Measurements from ENCODE around the gene AHNAK. TPM values are rescaled to one million over a fixed set of nuclear protein-coding genes. Genes with fewer than 3 reads are reported as not detected.
A peak's percentile ranks its signal among the peaks of the same experiment; 100 is the strongest.

The AHNAK gene
- polyA plus RNA-seq, 1 experiment, result 231 TPM

DNA sequence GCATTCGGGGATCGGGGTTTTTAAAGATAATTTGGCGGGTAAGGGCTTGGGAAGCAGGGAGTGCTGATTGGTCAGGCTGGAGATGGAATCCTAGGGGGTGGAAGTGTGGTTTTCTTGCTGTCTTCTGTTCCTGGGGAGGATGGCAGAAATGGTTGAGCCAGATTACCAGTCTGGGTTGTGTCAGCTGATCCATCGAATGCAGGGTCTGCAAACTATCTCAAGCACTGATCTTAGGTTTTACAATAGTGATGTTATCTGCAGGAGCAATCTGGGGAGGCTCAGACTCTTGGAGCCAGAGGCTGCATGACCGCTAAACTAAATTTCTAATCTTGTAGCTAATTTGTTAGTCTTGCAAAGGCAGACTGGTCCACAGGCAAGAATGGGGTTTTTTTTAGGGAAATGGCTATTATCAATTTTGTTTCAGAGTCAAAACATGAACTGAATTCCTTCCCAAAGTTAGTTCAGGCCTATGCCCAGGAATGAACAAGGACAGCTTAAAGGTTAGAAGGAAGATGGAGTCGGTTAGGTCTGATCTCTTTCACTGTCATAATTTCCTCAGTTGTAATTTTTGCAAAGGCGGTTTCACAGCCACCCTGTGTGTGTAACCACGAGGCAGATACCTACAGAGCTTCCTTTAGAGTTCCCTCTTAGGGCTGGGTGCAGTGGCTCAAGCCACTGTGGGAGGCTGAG is 117.6 kb downstream of the AHNAK start:
- Histone ChIP-seq H3K4me3 (ENCODE audit: low read depth, low read length) (no peak overlapping the region), H3K9me3 (ENCODE audit: control insufficient read depth, insufficient read depth, low read length) (no peaks in the 10 kb centered on the region), H3K27ac (ENCODE audit: low read depth, low read length) (peak overlapping the region; percentile 57), H3K27me3 (ENCODE audit: control insufficient read depth, insufficient read depth, low read length) (no peaks in the 10 kb centered on the region)
- DNase-seq (ENCODE audit: low read depth, low spot score), result no peak
- ChIA-PET POLR2A (no interaction called here), CTCF (interaction anchor here (0.6 to 2.4 kb wide), 5 partner anchors 10 to 132 kb away, joined by 3 to 7 read pairs (median 4); no protein-coding TSS in a partner anchor)
- TF ChIP-seq, protein P1, sequence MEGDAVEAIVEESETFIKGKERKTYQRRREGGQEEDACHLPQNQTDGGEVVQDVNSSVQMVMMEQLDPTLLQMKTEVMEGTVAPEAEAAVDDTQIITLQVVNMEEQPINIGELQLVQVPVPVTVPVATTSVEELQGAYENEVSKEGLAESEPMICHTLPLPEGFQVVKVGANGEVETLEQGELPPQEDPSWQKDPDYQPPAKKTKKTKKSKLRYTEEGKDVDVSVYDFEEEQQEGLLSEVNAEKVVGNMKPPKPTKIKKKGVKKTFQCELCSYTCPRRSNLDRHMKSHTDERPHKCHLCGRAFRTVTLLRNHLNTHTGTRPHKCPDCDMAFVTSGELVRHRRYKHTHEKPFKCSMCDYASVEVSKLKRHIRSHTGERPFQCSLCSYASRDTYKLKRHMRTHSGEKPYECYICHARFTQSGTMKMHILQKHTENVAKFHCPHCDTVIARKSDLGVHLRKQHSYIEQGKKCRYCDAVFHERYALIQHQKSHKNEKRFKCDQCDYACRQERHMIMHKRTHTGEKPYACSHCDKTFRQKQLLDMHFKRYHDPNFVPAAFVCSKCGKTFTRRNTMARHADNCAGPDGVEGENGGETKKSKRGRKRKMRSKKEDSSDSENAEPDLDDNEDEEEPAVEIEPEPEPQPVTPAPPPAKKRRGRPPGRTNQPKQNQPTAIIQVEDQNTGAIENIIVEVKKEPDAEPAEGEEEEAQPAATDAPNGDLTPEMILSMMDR (IDR thresholded peaks at IDR 0.05; ENCODE audit: low read depth, low read length), result no peak

GRCh38 chr11:62427630-62428233 is 118.9 kb downstream of the AHNAK start:
- TF ChIP-seq, protein P1 (IDR thresholded peaks at IDR 0.05; ENCODE audit: low read depth, low read length), result no peak
- Histone ChIP-seq H3K27ac (ENCODE audit: low read depth, low read length) (peak overlapping the region; percentile 80), H3K9me3 (ENCODE audit: control insufficient read depth, insufficient read depth, low read length) (no peaks in the 10 kb centered on the region), H3K4me3 (ENCODE audit: low read depth, low read length) (no peak overlapping the region), H3K27me3 (ENCODE audit: control insufficient read depth, insufficient read depth, low read length) (no peaks in the 10 kb centered on the region)
- ChIA-PET CTCF (interaction anchor here (2.4 to 7.4 kb wide), 2 partner anchors 116 to 133 kb away, joined by 7 to 137 read pairs; no protein-coding TSS in a partner anchor), POLR2A (interaction anchor here (1.1 kb wide), 1 partner anchor 115 kb away, joined by 4 read pairs; no protein-coding TSS in a partner anchor)
- no peak for DNase-seq (ENCODE audit: low read depth, low spot score)

GRCh38 chr11:62423012-62423411 is 123.6 kb downstream of the AHNAK start:
- H3K9me3 ChIP-seq (ENCODE audit: control insufficient read depth, insufficient read depth, low read length), result no peaks in the 10 kb centered on the region
- no peak overlapping the region for H3K4me3 ChIP-seq (ENCODE audit: low read depth, low read length)
- H3K27me3 ChIP-seq (ENCODE audit: control insufficient read depth, insufficient read depth, low read length), result no peaks in the 10 kb centered on the region
- TF ChIP-seq, protein P1 (IDR thresholded peaks at IDR 0.05; ENCODE audit: low read depth, low read length), result no peak
- DNase-seq (ENCODE audit: low read depth, low spot score), result no peak
- POLR2A ChIA-PET, result interaction anchor here (0.6 kb wide), 2 partner anchors 42 to 90 kb away, joined by 3 read pairs; no protein-coding TSS in a partner anchor
- CTCF ChIA-PET, result interaction anchor here (1.2 to 7.4 kb wide), 10 partner anchors 9 to 169 kb away, joined by 3 to 137 read pairs (median 12); no protein-coding TSS in a partner anchor
- H3K27ac ChIP-seq (ENCODE audit: low read depth, low read length), result no peak overlapping the region

GRCh38 chr11:62421996-62422395 is 124.6 kb downstream of the AHNAK start:
- TF ChIP-seq, protein P1 (IDR thresholded peaks at IDR 0.05; ENCODE audit: low read depth, low read length), result no peak
- ChIA-PET POLR2A (interaction anchor here (0.6 kb wide), 1 partner anchor 460 kb away, joined by 4 read pairs; no protein-coding TSS in a partner anchor), CTCF (interaction anchor here (1.2 to 7.4 kb wide), 8 partner anchors 27 to 170 kb away, joined by 3 to 137 read pairs (median 8); no protein-coding TSS in a partner anchor)
- Histone ChIP-seq H3K4me3 (ENCODE audit: low read depth, low read length) (no peak overlapping the region), H3K27ac (ENCODE audit: low read depth, low read length) (no peak overlapping the region), H3K27me3 (ENCODE audit: control insufficient read depth, insufficient read depth, low read length) (no peaks in the 10 kb centered on the region), H3K9me3 (ENCODE audit: control insufficient read depth, insufficient read depth, low read length) (no peaks in the 10 kb centered on the region)
- no peak for DNase-seq (ENCODE audit: low read depth, low spot score)

DNA sequence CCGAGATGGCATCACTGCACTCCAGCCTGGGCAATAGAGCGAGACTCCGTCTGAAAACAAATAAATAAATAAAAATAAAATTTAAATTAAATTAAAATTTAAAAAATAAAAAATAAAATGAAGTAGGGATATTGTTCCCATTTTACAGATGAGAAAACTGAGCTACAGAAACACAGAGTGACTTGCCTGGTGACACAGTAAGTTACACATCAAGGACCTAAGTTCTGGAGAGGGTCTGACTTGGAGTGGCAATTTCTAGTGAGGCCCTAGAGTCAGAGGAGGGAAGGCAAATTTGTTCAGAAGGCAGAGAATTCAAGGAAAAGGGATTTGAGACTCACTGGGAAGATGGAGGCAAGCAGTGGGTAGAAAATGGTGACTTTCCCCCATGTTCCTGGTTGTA is 125.7 kb downstream of the AHNAK start:
- ChIA-PET POLR2A (no interaction called here), CTCF (interaction anchor here (3.3 to 7.4 kb wide), 2 partner anchors 122 to 140 kb away, joined by 12 to 137 read pairs; no protein-coding TSS in a partner anchor)
- no peak for DNase-seq (ENCODE audit: low read depth, low spot score)
- TF ChIP-seq, protein P1 (IDR thresholded peaks at IDR 0.05; ENCODE audit: low read depth, low read length), result no peak
- Histone ChIP-seq H3K27ac (ENCODE audit: low read depth, low read length) (no peak overlapping the region), H3K9me3 (ENCODE audit: control insufficient read depth, insufficient read depth, low read length) (no peaks in the 10 kb centered on the region), H3K27me3 (ENCODE audit: control insufficient read depth, insufficient read depth, low read length) (no peaks in the 10 kb centered on the region), H3K4me3 (ENCODE audit: low read depth, low read length) (no peak overlapping the region)
